Suprapubic skin (tissue), 4 donors: ENCODE measurements around the gene ASCC1.

Experiments used
- CTCF ChIP-seq, 2 donors: fragments of 200-600 bp in 1 of 2; fragments of 450-650 bp in 1 of 2; sonication (generic) in 1 of 2; IDR thresholded peaks; one replicate each; pipeline ENCODE4 v1.5.1; 2016 to 2019; ENCODE audit warnings: antibody characterized with exemption in 2 of 2, mild to moderate bottlenecking in 1 of 2, moderate library complexity in 1 of 2
- EP300 ChIP-seq: sonication (generic); formaldehyde crosslinking; IDR thresholded peaks from one replicate; pipeline ENCODE4 v1.6.1; 2017; ENCODE audit warnings: antibody characterized with exemption
- POLR2A ChIP-seq, 2 donors: fragments of 450-650 bp; IDR thresholded peaks; one replicate each; pipeline ENCODE4 v1.6.1; 2017; ENCODE audit warnings: antibody characterized with exemption in 2 of 2, mild to moderate bottlenecking in 2 of 2, moderate library complexity in 2 of 2
- POLR2AphosphoS5 ChIP-seq, 3 donors: sonication (generic); formaldehyde crosslinking; IDR thresholded peaks; one replicate each; pipeline ENCODE4 v1.6.1; 2017; ENCODE audit warnings: antibody characterized with exemption in 3 of 3

- no peak for TF ChIP-seq CTCF (IDR thresholded peaks at IDR 0.05)
- TF ChIP-seq POLR2A (IDR thresholded peaks at IDR 0.05): no peak
- no peak for TF ChIP-seq POLR2AphosphoS5 (IDR thresholded peaks at IDR 0.05)
- TF ChIP-seq EP300: no peak
These were observed 125.8 kb downstream of the ASCC1 start for GRCh38 chr10:72090326-72090725.
